ENCODE results near the gene VPS41.

The VPS41 gene

GRCh38 chr7:38674513-38674912 lies 234.5 kb downstream of the VPS41 start:
- DNase-seq (ENCODE audit: insufficient read length, low spot score) (no peak), FAIRE-seq (no peak)
- TF ChIP-seq POLR2AphosphoS5 (IDR thresholded peaks at IDR 0.05; ENCODE audit: low read depth, low read length) (no peak), TAF1 (IDR thresholded peaks at IDR 0.05; ENCODE audit: low read depth, low read length) (no peak), PAX5 (IDR thresholded peaks at IDR 0.05; ENCODE audit: insufficient read depth, low read length, severe bottlenecking) (no peak), POLR2A (IDR thresholded peaks at IDR 0.05; ENCODE audit: low read depth, low read length) (no peak), SPI1 (IDR thresholded peaks at IDR 0.05; ENCODE audit: low read depth, low read length) (no peak), POU2F2 (IDR thresholded peaks at IDR 0.05; ENCODE audit: low read depth, low read length) (no peak)

DNA sequence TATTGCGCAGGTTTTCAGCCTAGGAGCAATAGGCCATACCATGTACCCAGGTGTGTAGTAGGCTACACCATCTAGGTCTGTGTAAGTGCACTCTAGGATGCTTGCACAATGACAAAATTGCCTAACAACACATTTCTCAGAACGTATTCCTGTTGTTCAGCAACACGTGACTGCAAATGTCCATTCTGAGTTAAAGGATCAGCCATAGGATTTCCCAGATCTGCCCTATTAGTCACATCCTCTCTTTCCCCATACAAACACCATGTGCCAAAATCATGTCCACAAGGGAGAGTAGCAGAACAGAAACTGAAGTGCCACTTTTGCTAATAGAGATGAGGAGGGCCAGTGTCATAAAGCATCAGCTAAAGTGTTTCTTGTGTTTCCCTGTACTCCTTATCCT lies 235.2 kb downstream of the VPS41 start:
- no peak for TF ChIP-seq POLR2AphosphoS5 (IDR thresholded peaks at IDR 0.05; ENCODE audit: low read depth, low read length)
- TF ChIP-seq SPI1 (IDR thresholded peaks at IDR 0.05; ENCODE audit: low read depth, low read length), result no peak
- no peak for TF ChIP-seq POLR2A (IDR thresholded peaks at IDR 0.05; ENCODE audit: low read depth, low read length)
- no peak for TF ChIP-seq TAF1 (IDR thresholded peaks at IDR 0.05; ENCODE audit: low read depth, low read length)
- no peak for TF ChIP-seq POU2F2 (IDR thresholded peaks at IDR 0.05; ENCODE audit: low read depth, low read length)
- DNase-seq (ENCODE audit: insufficient read length, low spot score), result no peak
- no peak for FAIRE-seq

All from GM12891 (cell line).